Stimulated activated CD8-positive, alpha-beta memory T cell treated with anti-CD3 and anti-CD28 coated beads, Interleukin-2, amount 100 ng/mL, for 1 hour (primary cell): ENCODE results near the gene EFCAB6.

Experiments
- DNase-seq, 2 donors: peaks; one replicate each; pipeline ENCODE4 v3.0.0-alpha.2; 2020; ENCODE audit warnings: low read depth in 2 of 2

The EFCAB6 gene

GRCh38 chr22:43828998-43829782 lies 17.1 kb upstream of the EFCAB6 start:
- no peak for DNase-seq

- DNase-seq, result no peak
Measured at GRCh38 chr22:43828725-43828997, 16.6 kb upstream of the EFCAB6 start.

DNA sequence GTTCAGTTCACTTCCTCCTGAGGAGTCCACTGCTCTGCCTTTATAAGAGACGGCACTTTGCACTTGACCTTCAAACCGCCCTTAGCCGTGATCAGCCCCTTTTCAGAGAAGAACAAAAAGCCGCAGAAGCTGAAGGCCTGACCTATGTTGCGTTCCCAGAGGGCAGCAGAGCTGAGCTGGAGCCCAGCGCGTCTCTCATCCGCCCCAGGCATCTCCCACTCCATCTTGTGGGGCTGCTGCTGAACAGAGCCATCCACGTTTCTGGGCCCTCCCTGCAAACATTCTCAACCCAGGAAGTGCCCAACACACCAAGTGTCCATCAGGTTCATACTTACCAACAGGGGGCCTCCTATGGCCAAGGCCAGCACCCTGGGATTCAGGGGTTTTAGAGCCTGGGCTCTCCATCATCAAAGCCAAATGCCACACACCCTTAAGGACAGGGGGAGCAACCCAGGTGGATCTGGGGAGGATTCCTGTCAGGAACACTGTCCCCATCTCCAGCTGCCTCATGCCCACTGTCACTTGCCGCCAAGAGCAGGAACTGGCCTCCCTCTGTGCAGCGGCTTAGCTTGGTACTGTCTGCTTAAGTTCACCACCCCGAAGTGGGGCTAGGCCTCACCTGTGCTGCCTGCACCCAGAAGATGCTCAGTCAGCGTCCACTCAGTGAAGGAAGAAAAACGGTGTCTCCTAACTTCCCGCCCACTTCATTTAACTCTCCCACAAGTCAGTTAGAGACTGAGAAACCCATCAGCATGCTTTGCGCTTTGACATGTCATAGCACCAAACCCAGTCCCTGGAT lies 16.0 kb upstream of the EFCAB6 start:
- no peak for DNase-seq

- DNase-seq, result no peak
Measured at GRCh38 chr22:43827003-43827735, 15.1 kb upstream of the EFCAB6 start.

- no peak for DNase-seq
Measured at GRCh38 chr22:43826142-43827002, 14.3 kb upstream of the EFCAB6 start.

- DNase-seq, result no peak
Measured at GRCh38 chr22:43825651-43826050, 13.5 kb upstream of the EFCAB6 start.

GRCh38 chr22:43824724-43825420 lies 12.8 kb upstream of the EFCAB6 start:
- no peak for DNase-seq

GRCh38 chr22:43823911-43824665 lies 12.0 kb upstream of the EFCAB6 start:
- DNase-seq, result no peak

GRCh38 chr22:43823353-43823908 lies 11.3 kb upstream of the EFCAB6 start:
- DNase-seq, result no peak

- no peak for DNase-seq
Measured at GRCh38 chr22:43821606-43822425, 9.7 kb upstream of the EFCAB6 start.

GRCh38 chr22:43820651-43821305 lies 8.7 kb upstream of the EFCAB6 start:
- DNase-seq, result no peak

DNA sequence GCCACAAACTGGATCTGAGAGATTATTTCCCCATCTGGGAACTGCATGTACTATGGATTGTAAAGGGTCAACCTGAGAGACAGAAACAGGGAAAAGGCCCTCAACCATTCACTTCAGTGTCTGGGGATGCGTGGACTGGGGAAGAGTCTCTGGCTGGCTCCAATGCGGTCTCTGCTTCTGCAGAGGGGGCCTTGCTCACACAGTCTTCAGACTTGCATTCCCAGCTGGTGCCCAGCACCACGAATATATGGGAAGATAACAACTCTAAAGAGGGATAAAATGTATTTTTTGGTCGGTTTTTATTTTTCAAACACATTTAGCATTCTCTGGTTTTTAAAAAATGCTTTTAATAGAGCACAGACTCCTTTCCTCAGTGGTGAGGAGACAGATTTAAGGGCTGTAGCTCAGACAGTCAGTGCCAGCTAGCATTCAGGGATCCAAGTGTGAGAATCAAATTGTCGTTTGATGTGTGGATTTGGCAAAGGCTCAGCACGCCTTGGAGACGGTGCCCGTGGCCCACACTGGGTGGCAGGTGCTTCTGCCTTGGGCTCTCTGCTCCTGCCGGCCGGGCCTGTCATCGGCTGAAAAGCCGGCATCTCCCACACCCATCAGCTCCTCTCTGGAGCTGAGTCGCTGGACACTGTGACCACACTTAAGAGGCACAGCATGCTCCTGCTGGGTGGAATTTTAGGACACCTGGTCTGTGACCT lies 8.0 kb upstream of the EFCAB6 start:
- DNase-seq, result no peak

DNA sequence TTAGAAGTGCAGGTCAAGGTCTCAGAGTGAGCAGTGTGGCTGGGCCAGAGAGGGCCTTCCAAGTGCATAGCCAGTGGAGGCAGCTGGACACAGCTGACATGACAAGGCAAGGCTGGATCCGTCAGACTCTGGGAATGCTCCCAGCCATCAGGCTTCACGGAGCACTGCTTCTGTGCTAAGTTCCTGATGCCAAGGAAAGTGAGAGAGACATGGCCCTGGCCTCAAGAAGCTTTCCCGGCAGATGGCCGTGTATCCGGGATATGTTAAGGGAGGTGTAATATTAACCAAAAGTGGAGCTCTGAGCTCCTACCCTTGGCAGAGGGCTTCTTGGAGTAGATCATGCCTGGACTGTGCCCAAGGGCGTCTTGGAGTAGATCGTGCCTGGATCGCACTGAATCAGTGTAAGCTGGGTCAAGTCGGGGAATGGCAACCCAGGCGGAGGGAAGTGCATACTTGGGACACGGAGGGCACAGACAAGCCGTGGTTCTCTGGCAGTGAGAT lies 7.4 kb upstream of the EFCAB6 start:
- no peak for DNase-seq

DNA sequence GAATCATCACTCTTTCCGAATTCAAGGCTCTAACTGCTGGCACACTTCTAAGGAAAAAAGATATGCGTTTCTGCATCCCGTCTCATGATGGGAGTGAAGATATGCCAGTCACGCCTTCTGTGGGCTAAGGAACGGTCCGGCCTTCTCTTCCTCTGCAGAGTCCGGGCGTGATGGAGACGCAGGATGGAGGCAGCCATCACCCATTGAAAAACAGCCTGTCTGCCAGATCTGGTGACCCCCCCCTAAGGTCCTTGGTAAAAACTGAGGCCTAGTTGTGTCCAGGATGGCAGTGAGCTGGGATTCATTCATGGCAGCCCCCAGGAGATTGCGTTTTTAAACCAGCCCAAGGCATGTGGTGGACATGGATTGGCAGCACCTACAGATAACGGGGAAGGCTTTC lies 6.9 kb upstream of the EFCAB6 start:
- DNase-seq, result no peak

DNA sequence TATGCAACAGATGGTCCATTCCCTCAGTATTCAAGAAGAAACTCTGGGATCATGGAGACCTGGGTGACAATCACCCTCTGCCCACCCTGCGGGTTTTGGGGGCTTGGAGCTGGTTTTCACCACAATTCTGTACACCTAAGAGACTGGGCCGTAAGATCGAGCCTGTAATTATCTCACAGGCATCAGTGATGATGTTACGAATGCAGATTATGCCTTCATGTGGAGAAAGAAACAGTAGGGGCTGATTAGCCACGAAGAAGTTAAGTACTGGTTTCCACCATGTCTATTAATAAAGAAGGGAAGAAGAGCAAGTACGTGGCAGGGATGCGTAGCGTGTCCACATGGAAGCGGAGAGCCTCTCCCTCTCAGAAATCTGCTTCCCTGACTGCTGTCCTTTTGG lies 5.3 kb upstream of the EFCAB6 start:
- DNase-seq, result no peak

GRCh38 chr22:43814264-43814663 lies 2.2 kb upstream of the EFCAB6 start:
- DNase-seq, result no peak

GRCh38 chr22:43812890-43813289 lies 785 bp upstream of the EFCAB6 start:
- DNase-seq, result no peak

DNA sequence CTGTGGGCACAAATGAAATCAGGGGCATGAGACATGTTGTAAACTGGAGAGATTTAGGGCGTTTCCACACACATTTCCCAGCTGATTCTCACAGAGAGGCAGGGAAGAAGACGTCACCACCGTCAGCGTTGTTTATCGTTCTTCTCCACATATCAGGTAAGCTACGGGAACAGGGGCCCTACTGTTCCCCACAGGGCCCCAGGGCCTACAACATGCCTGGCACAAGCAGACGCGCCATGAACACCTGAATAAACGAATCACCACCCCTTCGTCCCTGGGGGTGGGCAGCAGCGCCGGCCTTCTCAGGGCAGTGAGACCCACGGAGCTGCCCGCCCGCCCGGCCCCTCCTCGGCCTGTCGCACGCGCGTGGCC lies 342 bp downstream of the EFCAB6 start:
- DNase-seq, result no peak
